ENCODE data around the gene GPR135.

- peak; percentile 79 for TF ChIP-seq CTCF (conservative IDR thresholded peaks at IDR 0.05; ENCODE audit: low read depth, low read length)
- no peak for TF ChIP-seq EZH2 (IDR thresholded peaks at IDR 0.05; ENCODE audit: low read length, unreplicated experiment)
Measured at GRCh38 chr14:59428581-59429012, 36.6 kb downstream of the GPR135 start.
